H1 (cell line): Measurements from ENCODE around the gene CADM1. TPM values are rescaled to one million over a fixed set of nuclear protein-coding genes. Genes with fewer than 3 reads are reported as not detected.

Experiments
- ASH2L ChIP-seq: fragments of 200-600, 300-600 bp; sonication (generic); IDR thresholded peaks from one replicate; pipeline ENCODE4 v1.7.1; 2017; ENCODE audit warnings: low read length
- BACH1 ChIP-seq: IDR thresholded peaks from 2 replicates; pipeline ENCODE4 v1.6.1; 2012; ENCODE audit warnings: low read length, improper control_type of control experiment
- KDM5A ChIP-seq: fragments of 200-600 bp; IDR thresholded peaks from 2 replicates; pipeline ENCODE4 v1.7.1; 2012; ENCODE audit warnings: mild to moderate bottlenecking, low read length, inconsistent platforms, mixed read lengths
- RNF2 ChIP-seq: fragments of 200-900, 300-1000 bp; sonication (generic); IDR thresholded peaks from 2 replicates; pipeline ENCODE4 v1.7.1; 2016; ENCODE audit warnings: borderline replicate concordance, low read depth, mild to moderate bottlenecking, antibody characterized with exemption, low read length; ENCODE audit not compliant: poor library complexity, severe bottlenecking; ENCODE audit errors: missing control alignments
- RXRA ChIP-seq: IDR thresholded peaks from 2 replicates; pipeline ENCODE4 v1.6.1; 2011; ENCODE audit warnings: low read depth, mild to moderate bottlenecking, low read length, moderate library complexity; ENCODE audit not compliant: insufficient read depth
- SP1 ChIP-seq: IDR thresholded peaks from 2 replicates; pipeline ENCODE4 v1.6.1; 2011; ENCODE audit warnings: low read depth, low read length
- polyA plus RNA-seq, 7 experiments: library from polyadenylated mRNA; depleted of rRNA in 3 of 7; stranded (reverse) in 5 of 7; unstranded in 2 of 7; fragments of >200 nt in 5 of 7; fragments of 200-250 nt in 2 of 7; gene quantifications; 1 replicate in 5 of 7; 2 replicates in 1 of 7; 4 replicates in 1 of 7; pipeline versions ENCODE4 v1.2.1 to v1.2.3, GENCODE V29; 2011 to 2013; ENCODE audit warnings: missing spikeins in 2 of 7, mixed read lengths in 2 of 7
- total RNA-seq: library from RNA; stranded (reverse); fragmentation: NEBNext Ultra II Directional; extraction: Animal tissue kit (Norgen Biotek cat#: 25700); gene quantifications from 2 replicates; pipeline ENCODE4 v1.2.1, GENCODE V29; 2021

Gene CADM1
- total and polyA plus RNA-seq, 2 of the 8 experiments (the other 6 are each of a cell fraction or from before 2014, with no cell fraction given): 8.3 to 25.3 TPM

DNA sequence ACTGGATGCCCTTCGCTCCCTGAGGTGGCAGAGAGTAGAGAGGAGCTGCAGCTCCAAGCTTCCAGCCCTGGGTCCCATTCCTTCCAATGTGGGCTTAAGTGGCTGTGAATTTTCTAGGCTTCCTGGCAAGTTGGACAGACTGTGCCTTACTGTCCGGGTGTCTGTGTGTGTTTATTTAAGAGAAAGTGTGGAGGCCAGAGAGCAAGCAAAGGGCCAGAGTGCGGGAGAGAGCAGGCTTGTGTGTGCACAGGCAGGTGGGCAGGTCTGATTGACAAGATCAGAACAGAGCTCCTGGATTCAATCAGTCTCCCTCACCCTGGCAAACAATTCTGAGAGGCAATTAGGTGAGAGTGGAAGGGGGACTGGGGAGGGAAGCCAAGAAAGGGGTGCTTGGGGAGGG lies 347.0 kb downstream of the CADM1 start (continued):
- TF ChIP-seq BACH1: no peak
- no peak for TF ChIP-seq SP1
- TF ChIP-seq ASH2L: no peak
- TF ChIP-seq RNF2: no peak
- no peak for TF ChIP-seq KDM5A
- no peak for TF ChIP-seq RXRA
